Upper lobe of left lung (tissue), 6 donors: Measurements from ENCODE around the gene SLC26A11. TPM values are rescaled to one million over a fixed set of nuclear protein-coding genes. Genes with fewer than 3 reads are reported as not detected.

ENCODE experiments used
- ATAC-seq, 2 donors: fragments of 200-7000 bp; cut with Tn5 transposase; one replicate each; pipeline ENCODE4 v1.9.1; 2022; ENCODE audit warnings: mild to moderate bottlenecking in 2 of 2, moderate library complexity in 2 of 2; ENCODE audit not compliant: low FRiP score in 2 of 2
- DNase-seq, 2 donors: peaks; one replicate each; pipeline ENCODE4 v3.0.0-alpha.2; 2019 to 2020
- H3K27ac ChIP-seq, 4 donors: fragments of 200-600 bp; sonication (generic); one replicate each; pipeline ENCODE4 v1.5.1; 2016 to 2019
- H3K27me3 ChIP-seq, 4 donors: fragments of 200-600 bp; sonication (generic); one replicate each; pipeline ENCODE4 v1.5.1; 2017 to 2019
- H3K36me3 ChIP-seq, 4 donors: fragments of 200-600 bp; sonication (generic); one replicate each; pipeline ENCODE4 v1.5.1; 2016 to 2019
- H3K4me1 ChIP-seq, 4 donors: fragments of 200-600 bp; sonication (generic); one replicate each; pipeline ENCODE4 v1.5.1; 2018 to 2019
- H3K4me3 ChIP-seq, 4 donors: fragments of 200-600 bp; sonication (generic); one replicate each; pipeline ENCODE4 v1.5.1; 2017 to 2019; ENCODE audit warnings: mild to moderate bottlenecking in 2 of 4, moderate library complexity in 1 of 4
- H3K9me3 ChIP-seq, 4 donors: fragments of 200-600 bp; sonication (generic); one replicate each; pipeline ENCODE4 v1.5.1; 2018 to 2019
- EP300 ChIP-seq, 4 donors: sonication (generic); formaldehyde crosslinking; IDR thresholded peaks; one replicate each; pipeline ENCODE4 v1.5.1; 2017; ENCODE audit warnings: antibody characterized with exemption in 4 of 4, control low read depth in 2 of 4
- POLR2A ChIP-seq, 4 donors: fragments of 450-650 bp; IDR thresholded peaks; one replicate each; pipeline ENCODE4 v1.5.1; 2016 to 2017; ENCODE audit warnings: antibody characterized with exemption in 4 of 4, mild to moderate bottlenecking in 2 of 4
- POLR2AphosphoS5 ChIP-seq, 2 donors: sonication (generic); formaldehyde crosslinking; IDR thresholded peaks; one replicate each; pipeline ENCODE4 v1.5.1; 2017; ENCODE audit warnings: antibody characterized with exemption in 2 of 2
- WGBS, 2 donors: methylation state at CpG; one replicate each; pipeline ENCODE4 v1.1.5; 2017 to 2018; 5-methylcytosine and 5-hydroxymethylcytosine counted together
- total RNA-seq, 6 donors: library from RNA; depleted of rRNA in 4 of 6; stranded (reverse); fragments of >200 nt in 4 of 6; gene quantifications; one replicate each; pipeline versions ENCODE4 v1.1.0 to v1.2.1, GENCODE V29; 2016 to 2021
- TF ChIP-seq, protein P1 (sequence below), 6 experiments: fragments of 450-650 bp in 4 of 6; fragments of 200-600 bp in 2 of 6; sonication (generic) in 2 of 6; IDR thresholded peaks; one replicate each; pipeline ENCODE4 v1.5.1; 2016 to 2019; ENCODE audit warnings: antibody characterized with exemption in 6 of 6
- donor health status: DM: no; HTN: no; CAD: no; lungs with moderate emphysema.
- donor health status: DM: no; HTN: yes; CAD: no; lungs with severe emphysema.

SLC26A11 gene
- total RNA-seq, 6 donors from 2014 or later = 14.8 to 162 (median 43.1) TPM

DNA sequence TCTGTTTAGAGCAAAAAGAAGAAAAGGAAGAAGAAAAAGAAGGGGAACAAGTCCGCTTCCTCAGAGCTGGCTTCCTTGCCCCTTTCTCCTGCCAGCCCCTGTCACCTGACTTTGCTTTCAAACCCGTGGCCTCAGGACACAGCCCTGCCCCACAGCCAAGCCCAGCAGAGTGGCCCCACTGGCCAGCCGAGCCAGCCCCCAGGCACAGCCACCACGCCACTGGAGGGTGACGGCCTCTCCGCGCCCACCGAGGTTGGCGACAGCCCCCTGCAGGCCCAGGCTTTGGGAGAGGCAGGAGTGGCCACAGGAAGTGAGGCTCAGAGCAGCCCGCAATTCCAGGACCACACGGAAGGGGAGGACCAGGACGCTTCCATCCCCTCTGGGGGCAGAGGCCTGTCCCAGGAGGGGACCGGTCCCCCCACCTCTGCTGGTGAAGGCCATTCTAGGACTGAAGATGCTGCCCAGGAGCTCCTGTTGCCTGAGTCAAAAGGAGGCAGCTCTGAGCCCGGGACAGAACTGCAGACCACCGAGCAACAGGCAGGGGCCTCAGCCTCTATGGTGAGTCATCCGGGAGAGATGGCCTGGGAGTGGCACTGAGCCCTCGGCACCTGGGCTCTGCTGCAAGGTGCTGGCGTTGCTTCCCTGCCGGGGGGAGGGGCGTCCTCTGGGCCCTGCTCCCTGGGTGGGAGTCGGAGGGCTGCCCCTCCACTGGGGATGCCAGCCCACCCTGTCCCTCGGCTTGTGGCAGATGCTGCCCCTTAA is 67.8 kb downstream of the SLC26A11 start:
- peak in 1 of 4 donors; percentile 43 for TF ChIP-seq POLR2A (IDR thresholded peaks at IDR 0.05)
- no peak for TF ChIP-seq EP300 (IDR thresholded peaks at IDR 0.05)
- peak overlapping the region in 2 of 4 donors; percentile 41 to 67 for H3K27ac ChIP-seq
- ATAC-seq = no peak

DNA sequence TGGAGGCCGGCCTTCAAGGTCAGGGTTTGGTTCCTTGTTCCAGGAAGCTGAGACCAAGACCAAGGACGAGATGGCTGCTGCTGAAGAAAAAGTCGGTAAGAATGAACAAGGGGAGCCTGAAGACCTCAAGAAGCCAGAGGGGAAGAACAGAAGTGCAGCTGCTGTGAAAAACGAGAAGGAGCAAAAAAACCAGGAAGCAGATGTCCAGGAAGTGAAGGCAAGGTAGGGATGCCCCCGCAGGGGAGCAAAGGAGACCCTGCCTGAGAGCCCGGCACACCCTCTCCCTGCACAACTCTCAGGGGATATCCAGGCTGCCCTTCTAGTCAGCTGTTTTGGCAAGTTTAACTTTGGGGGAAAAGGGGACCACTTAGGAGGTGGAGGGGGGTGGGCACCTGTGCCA is 69.4 kb downstream of the SLC26A11 start:
- ATAC-seq = no peak
- peaks cover 44 to 85% (median 80%) of the 10 kb centered on the region in 4 donors for H3K36me3 ChIP-seq
- H3K9me3 ChIP-seq = no peaks in the 10 kb centered on the region
- H3K27ac ChIP-seq = no peak overlapping the region
- 58 to 60% methylated on average over 6 of the region's 6 CpGs for WGBS, 2 donors
- DNase-seq = no peak
- H3K4me3 ChIP-seq = no peak overlapping the region
- TF ChIP-seq POLR2AphosphoS5 (IDR thresholded peaks at IDR 0.05) (no peak), EP300 (IDR thresholded peaks at IDR 0.05) (no peak), POLR2A (IDR thresholded peaks at IDR 0.05) (no peak)
- TF ChIP-seq, protein P1, sequence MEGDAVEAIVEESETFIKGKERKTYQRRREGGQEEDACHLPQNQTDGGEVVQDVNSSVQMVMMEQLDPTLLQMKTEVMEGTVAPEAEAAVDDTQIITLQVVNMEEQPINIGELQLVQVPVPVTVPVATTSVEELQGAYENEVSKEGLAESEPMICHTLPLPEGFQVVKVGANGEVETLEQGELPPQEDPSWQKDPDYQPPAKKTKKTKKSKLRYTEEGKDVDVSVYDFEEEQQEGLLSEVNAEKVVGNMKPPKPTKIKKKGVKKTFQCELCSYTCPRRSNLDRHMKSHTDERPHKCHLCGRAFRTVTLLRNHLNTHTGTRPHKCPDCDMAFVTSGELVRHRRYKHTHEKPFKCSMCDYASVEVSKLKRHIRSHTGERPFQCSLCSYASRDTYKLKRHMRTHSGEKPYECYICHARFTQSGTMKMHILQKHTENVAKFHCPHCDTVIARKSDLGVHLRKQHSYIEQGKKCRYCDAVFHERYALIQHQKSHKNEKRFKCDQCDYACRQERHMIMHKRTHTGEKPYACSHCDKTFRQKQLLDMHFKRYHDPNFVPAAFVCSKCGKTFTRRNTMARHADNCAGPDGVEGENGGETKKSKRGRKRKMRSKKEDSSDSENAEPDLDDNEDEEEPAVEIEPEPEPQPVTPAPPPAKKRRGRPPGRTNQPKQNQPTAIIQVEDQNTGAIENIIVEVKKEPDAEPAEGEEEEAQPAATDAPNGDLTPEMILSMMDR (IDR thresholded peaks at IDR 0.05) = no peak
- H3K4me1 ChIP-seq = no peaks in the 10 kb centered on the region
- no peaks in the 10 kb centered on the region for H3K27me3 ChIP-seq

More for the DNA sequence above, 67.8 kb downstream of the SLC26A11 start:
- Histone ChIP-seq H3K36me3 (peaks cover 39 to 80% (median 72%) of the 10 kb centered on the region in 4 donors), H3K4me3 (no peak overlapping the region), H3K27me3 (no peaks in the 10 kb centered on the region), H3K4me1 (no peaks in the 10 kb centered on the region), H3K9me3 (no peaks in the 10 kb centered on the region)
- WGBS, 2 donors = 68 to 86% methylated on average over 4 to 22 of the region's 22 CpGs
- no peak for DNase-seq

DNA sequence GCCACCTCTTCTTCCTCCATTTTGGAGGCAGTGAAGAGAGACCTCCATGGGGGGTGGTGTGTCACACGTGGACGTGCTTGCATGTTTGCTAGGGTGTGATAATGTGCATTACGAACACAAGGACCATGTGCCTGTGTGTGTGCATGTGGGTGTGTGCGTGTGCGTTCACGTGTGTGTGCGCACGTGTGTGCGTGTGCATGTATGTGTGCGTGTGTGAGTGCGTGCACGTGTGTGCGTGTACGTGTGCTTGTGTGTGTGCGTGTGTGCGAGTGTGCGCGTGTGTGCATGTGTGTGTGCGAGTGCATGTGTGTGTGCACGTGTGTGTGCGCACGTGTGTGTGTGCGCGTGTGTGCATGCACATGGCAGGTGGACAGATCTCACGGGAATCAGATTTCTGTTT is 69.9 kb downstream of the SLC26A11 start:
- no peaks in the 10 kb centered on the region for H3K27me3 ChIP-seq
- WGBS, 2 donors = 86 to 94% methylated on average over 25 of the region's 25 CpGs
- DNase-seq (no peak), ATAC-seq (no peak)
- no peak overlapping the region for H3K27ac ChIP-seq
- no peaks in the 10 kb centered on the region for H3K9me3 ChIP-seq
- no peaks in the 10 kb centered on the region for H3K4me1 ChIP-seq
- TF ChIP-seq EP300 (IDR thresholded peaks at IDR 0.05) (no peak), POLR2AphosphoS5 (IDR thresholded peaks at IDR 0.05) (no peak), POLR2A (IDR thresholded peaks at IDR 0.05) (no peak)
- TF ChIP-seq, protein P1 (IDR thresholded peaks at IDR 0.05) = no peak
- no peak overlapping the region for H3K4me3 ChIP-seq
- H3K36me3 ChIP-seq = peaks cover 49 to 87% (median 83%) of the 10 kb centered on the region in 4 donors

DNA sequence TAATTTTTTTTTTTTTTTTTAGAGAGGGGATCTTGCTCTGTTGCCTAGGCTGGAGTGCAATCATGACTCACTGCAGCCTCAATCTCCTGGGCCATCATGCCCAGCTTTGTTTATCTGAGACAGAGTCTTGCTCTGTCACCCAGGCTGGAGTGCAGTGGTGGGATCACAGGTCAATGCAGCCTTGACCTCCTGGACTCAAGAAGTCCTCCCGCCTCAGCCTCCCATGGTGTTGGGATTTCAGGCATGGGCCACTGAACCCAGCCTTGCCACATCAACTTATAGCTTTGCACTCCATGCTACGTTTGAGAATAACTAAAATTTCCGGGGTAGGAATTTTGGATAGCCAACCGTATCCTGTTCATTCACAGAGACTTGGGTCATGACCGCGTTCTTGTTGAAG is 71.0 kb downstream of the SLC26A11 start:
- no peaks in the 10 kb centered on the region for H3K9me3 ChIP-seq
- DNase-seq (no peak), ATAC-seq (no peak)
- H3K4me1 ChIP-seq = no peaks in the 10 kb centered on the region
- peaks cover 60 to 91% (median 88%) of the 10 kb centered on the region in 4 donors for H3K36me3 ChIP-seq
- TF ChIP-seq EP300 (IDR thresholded peaks at IDR 0.05) (no peak), POLR2A (IDR thresholded peaks at IDR 0.05) (no peak), POLR2AphosphoS5 (IDR thresholded peaks at IDR 0.05) (no peak)
- TF ChIP-seq, protein P1 (IDR thresholded peaks at IDR 0.05) = no peak
- no peak overlapping the region for H3K27ac ChIP-seq
- no peak overlapping the region for H3K4me3 ChIP-seq
- 98% methylated on average over 6 of the region's 6 CpGs for WGBS, 2 donors
- no peaks in the 10 kb centered on the region for H3K27me3 ChIP-seq

DNA sequence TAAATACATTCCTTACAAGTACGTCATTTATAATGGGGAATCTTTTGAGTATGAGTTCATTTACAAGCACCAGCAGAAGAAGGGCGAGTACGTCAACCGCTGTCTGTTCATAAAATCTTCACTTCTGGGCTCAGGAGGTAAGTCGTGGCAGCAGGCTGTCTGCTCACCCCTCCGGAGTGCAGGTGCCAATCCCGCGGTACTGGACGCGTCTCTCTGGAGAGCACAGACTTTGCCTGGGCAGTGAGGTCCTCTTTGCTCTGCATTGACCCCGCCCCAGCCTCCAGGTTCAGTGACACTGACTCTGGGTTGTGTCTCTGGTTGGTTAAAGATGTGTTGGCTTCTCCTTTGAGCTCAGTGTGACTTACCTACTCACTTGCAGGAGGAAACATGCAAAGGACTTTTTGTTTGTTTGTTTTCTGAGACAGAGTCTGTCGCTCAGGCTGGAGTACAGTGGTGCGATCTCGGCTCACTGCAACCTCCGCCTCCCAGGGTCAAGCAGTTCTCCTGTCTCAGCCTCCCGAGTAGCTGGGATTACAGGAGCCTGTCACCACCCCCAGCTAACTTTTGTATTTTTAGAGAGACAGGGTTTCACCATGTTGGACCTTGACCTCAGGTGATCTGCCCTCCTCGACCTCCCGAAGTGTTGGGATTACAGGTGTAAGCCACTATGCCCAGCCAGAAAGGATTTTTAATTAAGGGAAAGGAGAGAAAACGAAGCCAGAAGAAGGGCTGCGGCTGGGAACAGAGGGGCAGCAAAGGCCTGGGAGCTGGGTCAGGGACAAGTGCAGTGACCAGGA is 71.7 kb downstream of the SLC26A11 start:
- no peak overlapping the region for H3K27ac ChIP-seq
- TF ChIP-seq EP300 (IDR thresholded peaks at IDR 0.05) (no peak), POLR2A (IDR thresholded peaks at IDR 0.05) (no peak), POLR2AphosphoS5 (IDR thresholded peaks at IDR 0.05) (no peak)
- TF ChIP-seq, protein P1 (IDR thresholded peaks at IDR 0.05) = no peak
- no peaks in the 10 kb centered on the region for H3K4me1 ChIP-seq
- no peaks in the 10 kb centered on the region for H3K27me3 ChIP-seq
- peaks cover 66 to 93% (median 91%) of the 10 kb centered on the region in 4 donors for H3K36me3 ChIP-seq
- H3K9me3 ChIP-seq = no peaks in the 10 kb centered on the region
- no peak overlapping the region for H3K4me3 ChIP-seq
- WGBS, 2 donors = 94 to 95% methylated on average over 20 of the region's 20 CpGs
- ATAC-seq (no peak), DNase-seq (no peak)
